Measurements from ENCODE around the gene ADCY9. TPM values are rescaled to one million over a fixed set of nuclear protein-coding genes. Genes with fewer than 3 reads are reported as not detected.

Gene ADCY9
- polyA plus RNA-seq, 1 donor (not counting 4 experiments of a cell fraction or from before 2014, with no cell fraction given), result 3.0 TPM

DNA sequence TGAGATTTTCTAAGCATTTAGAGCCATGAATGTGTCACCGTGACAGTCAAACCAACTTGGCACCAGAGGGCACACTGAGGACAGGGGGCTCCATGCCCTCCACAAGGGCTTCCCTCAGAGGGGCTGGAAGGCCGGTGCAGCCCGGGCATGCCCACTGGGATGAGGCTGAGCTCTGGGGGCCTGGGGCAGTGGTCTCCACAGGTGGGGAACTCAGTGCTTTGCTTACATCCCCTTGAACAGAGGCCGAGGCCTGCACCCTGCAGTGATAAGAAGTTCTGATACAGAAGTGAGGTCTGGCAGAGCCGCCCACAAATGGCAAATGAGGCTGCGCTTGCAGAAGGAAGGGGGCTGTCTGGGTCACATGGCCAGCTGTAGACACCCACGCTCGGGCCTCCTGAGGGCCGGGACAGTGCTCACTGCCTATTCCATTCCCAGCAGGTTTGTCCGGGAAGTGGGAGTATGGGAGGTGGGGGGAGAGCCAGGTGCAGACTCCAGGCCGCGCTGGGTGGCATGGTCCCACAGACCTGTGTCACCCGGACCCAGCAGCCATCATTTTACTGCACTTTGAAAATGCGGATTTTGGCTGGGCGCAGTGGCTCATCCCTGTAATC is 118.9 kb downstream of the ADCY9 start:
- H3K36me3 ChIP-seq (ENCODE audit: control insufficient read depth in 2 of 2, extremely low read depth in 1 of 2, insufficient read depth in 2 of 2, low read length in 2 of 2), result no peaks in the 10 kb centered on the region
- H4K20me1 ChIP-seq (ENCODE audit: control insufficient read depth, extremely low read depth, insufficient read depth, low read length), result no peaks in the 10 kb centered on the region
- DNase-seq (ENCODE audit: low read depth, low spot score) (no peak), FAIRE-seq (no peak)
- no peak overlapping the region for H3K4me3 ChIP-seq (ENCODE audit: control insufficient read depth in 2 of 3, extremely low read depth in 1 of 3, insufficient read depth in 2 of 3, low read depth in 1 of 3, low read length in 3 of 3)
- H3K9me3 ChIP-seq (ENCODE audit: control insufficient read depth, low read depth, low read length), result no peaks in the 10 kb centered on the region
- dilution Hi-C loops (cut with MboI; ENCODE audit: extremely low pct_ligation_motif_present, low sequenced_read_pairs), result no loop called here
- H3K4me2 ChIP-seq (ENCODE audit: control insufficient read depth, extremely low read depth, insufficient read depth, low read depth, low read length), result no peak overlapping the region
- no peaks in the 10 kb centered on the region for H3K9me1 ChIP-seq (ENCODE audit: control insufficient read depth, extremely low read depth, insufficient read depth, low read length)
- H2AFZ ChIP-seq (ENCODE audit: control insufficient read depth, low read length), result no peak overlapping the region
- TF ChIP-seq CTCF (optimal IDR thresholded peaks at IDR 0.05 in 1 of 3, IDR thresholded peaks at IDR 0.05 in 1 of 3, conservative IDR thresholded peaks at IDR 0.05 in 1 of 3; ENCODE audit: extremely low read depth in 1 of 3, insufficient read depth in 2 of 3, low read length in 3 of 3) (no peak), EZH2 (IDR thresholded peaks at IDR 0.05; ENCODE audit: low read length) (no peak)
- no peak overlapping the region for H3K27ac ChIP-seq (ENCODE audit: control insufficient read depth, insufficient read depth, low read length)
- H3K79me2 ChIP-seq (ENCODE audit: control insufficient read depth, insufficient read depth, low read length), result no peaks in the 10 kb centered on the region
- H3K27me3 ChIP-seq (ENCODE audit: control insufficient read depth, extremely low read depth, insufficient read depth, low read length), result no peaks in the 10 kb centered on the region
- no peak overlapping the region for H3K9ac ChIP-seq (ENCODE audit: control insufficient read depth, extremely low read depth, insufficient read depth, low read length)
- H3K4me1 ChIP-seq (ENCODE audit: control insufficient read depth, extremely low read depth, insufficient read depth, low read length), result no peaks in the 10 kb centered on the region

- Histone ChIP-seq H3K9me1 (ENCODE audit: control insufficient read depth, extremely low read depth, insufficient read depth, low read length) (no peaks in the 10 kb centered on the region), H3K36me3 (ENCODE audit: control insufficient read depth in 2 of 2, extremely low read depth in 1 of 2, insufficient read depth in 2 of 2, low read length in 2 of 2) (no peaks in the 10 kb centered on the region), H2AFZ (ENCODE audit: control insufficient read depth, low read length) (no peak overlapping the region), H3K4me3 (ENCODE audit: control insufficient read depth in 2 of 3, extremely low read depth in 1 of 3, insufficient read depth in 2 of 3, low read depth in 1 of 3, low read length in 3 of 3) (no peak overlapping the region), H3K4me2 (ENCODE audit: control insufficient read depth, extremely low read depth, insufficient read depth, low read depth, low read length) (no peak overlapping the region), H3K9ac (ENCODE audit: control insufficient read depth, extremely low read depth, insufficient read depth, low read length) (no peak overlapping the region), H4K20me1 (ENCODE audit: control insufficient read depth, extremely low read depth, insufficient read depth, low read length) (no peaks in the 10 kb centered on the region), H3K79me2 (ENCODE audit: control insufficient read depth, insufficient read depth, low read length) (no peaks in the 10 kb centered on the region), H3K27ac (ENCODE audit: control insufficient read depth, insufficient read depth, low read length) (no peak overlapping the region), H3K9me3 (ENCODE audit: control insufficient read depth, low read depth, low read length) (no peaks in the 10 kb centered on the region), H3K4me1 (ENCODE audit: control insufficient read depth, extremely low read depth, insufficient read depth, low read length) (no peaks in the 10 kb centered on the region), H3K27me3 (ENCODE audit: control insufficient read depth, extremely low read depth, insufficient read depth, low read length) (no peaks in the 10 kb centered on the region)
- TF ChIP-seq EZH2 (IDR thresholded peaks at IDR 0.05; ENCODE audit: low read length) (no peak), CTCF (optimal IDR thresholded peaks at IDR 0.05 in 1 of 3, IDR thresholded peaks at IDR 0.05 in 1 of 3, conservative IDR thresholded peaks at IDR 0.05 in 1 of 3; ENCODE audit: extremely low read depth in 1 of 3, insufficient read depth in 2 of 3, low read length in 3 of 3) (no peak)
- DNase-seq (ENCODE audit: low read depth, low spot score) (no peak), FAIRE-seq (no peak)
- dilution Hi-C loops (cut with MboI; ENCODE audit: extremely low pct_ligation_motif_present, low sequenced_read_pairs), result no loop called here
Measured at GRCh38 chr16:3995001-3995400, 121.2 kb downstream of the ADCY9 start.
